ENCODE data around the gene RPS6KA4. TPM values are rescaled to one million over a fixed set of nuclear protein-coding genes. Genes with fewer than 3 reads are reported as not detected.

Gene RPS6KA4
- total RNA-seq, 6 donors from 2014 or later, result 16.3 to 93.2 (median 46.7) TPM

DNA sequence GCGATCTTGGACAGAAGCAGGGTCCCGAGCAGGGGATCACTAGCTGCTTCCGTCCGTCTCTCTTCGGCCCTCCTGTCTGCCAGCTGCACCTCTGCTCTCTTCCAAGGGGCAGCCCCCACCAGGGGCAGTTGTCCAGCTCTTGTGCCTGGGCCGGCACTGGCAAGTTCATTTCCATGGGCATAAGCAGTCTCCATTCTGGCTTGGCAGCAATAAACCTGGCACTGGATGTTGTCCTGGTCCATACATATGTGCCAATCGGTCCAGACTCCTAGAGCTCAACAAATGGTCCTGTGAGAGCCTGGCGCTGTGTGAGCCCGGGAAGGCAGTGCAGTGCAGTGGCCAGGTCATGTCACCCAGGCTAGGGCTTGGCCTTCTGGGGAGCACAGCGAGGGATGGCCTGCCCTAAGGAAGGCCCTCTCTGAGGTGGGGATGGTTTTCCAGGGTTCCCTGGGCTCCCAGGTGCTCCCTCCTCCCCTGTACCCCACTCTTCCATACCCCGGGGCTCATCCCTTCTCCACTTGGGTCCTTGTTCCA, 60.4 kb downstream of the RPS6KA4 start:
- H3K27ac ChIP-seq, result no peak overlapping the region
- no peaks in the 10 kb centered on the region for H3K36me3 ChIP-seq
- DNase-seq, result no peak
- 87 to 96% methylated on average over 7 to 11 of the region's 11 CpGs for WGBS, 2 donors
- peak in 1 of 2 donors; percentile 54 for ATAC-seq (ENCODE audit: low FRiP score in 2 of 2)
- H3K27me3 ChIP-seq, result no peaks in the 10 kb centered on the region
- H3K9me3 ChIP-seq, result peaks cover 0 to 7% (median 3%) of the 10 kb centered on the region in 4 donors
- TF ChIP-seq POLR2A (IDR thresholded peaks at IDR 0.05), result no peak
- TF ChIP-seq POLR2AphosphoS5 (IDR thresholded peaks at IDR 0.05), result no peak
- TF ChIP-seq, protein P1, sequence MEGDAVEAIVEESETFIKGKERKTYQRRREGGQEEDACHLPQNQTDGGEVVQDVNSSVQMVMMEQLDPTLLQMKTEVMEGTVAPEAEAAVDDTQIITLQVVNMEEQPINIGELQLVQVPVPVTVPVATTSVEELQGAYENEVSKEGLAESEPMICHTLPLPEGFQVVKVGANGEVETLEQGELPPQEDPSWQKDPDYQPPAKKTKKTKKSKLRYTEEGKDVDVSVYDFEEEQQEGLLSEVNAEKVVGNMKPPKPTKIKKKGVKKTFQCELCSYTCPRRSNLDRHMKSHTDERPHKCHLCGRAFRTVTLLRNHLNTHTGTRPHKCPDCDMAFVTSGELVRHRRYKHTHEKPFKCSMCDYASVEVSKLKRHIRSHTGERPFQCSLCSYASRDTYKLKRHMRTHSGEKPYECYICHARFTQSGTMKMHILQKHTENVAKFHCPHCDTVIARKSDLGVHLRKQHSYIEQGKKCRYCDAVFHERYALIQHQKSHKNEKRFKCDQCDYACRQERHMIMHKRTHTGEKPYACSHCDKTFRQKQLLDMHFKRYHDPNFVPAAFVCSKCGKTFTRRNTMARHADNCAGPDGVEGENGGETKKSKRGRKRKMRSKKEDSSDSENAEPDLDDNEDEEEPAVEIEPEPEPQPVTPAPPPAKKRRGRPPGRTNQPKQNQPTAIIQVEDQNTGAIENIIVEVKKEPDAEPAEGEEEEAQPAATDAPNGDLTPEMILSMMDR (IDR thresholded peaks at IDR 0.05), result no peak
- TF ChIP-seq EP300 (IDR thresholded peaks at IDR 0.05), result no peak
- no peaks in the 10 kb centered on the region for H3K4me1 ChIP-seq
- no peak overlapping the region for H3K4me3 ChIP-seq

DNA sequence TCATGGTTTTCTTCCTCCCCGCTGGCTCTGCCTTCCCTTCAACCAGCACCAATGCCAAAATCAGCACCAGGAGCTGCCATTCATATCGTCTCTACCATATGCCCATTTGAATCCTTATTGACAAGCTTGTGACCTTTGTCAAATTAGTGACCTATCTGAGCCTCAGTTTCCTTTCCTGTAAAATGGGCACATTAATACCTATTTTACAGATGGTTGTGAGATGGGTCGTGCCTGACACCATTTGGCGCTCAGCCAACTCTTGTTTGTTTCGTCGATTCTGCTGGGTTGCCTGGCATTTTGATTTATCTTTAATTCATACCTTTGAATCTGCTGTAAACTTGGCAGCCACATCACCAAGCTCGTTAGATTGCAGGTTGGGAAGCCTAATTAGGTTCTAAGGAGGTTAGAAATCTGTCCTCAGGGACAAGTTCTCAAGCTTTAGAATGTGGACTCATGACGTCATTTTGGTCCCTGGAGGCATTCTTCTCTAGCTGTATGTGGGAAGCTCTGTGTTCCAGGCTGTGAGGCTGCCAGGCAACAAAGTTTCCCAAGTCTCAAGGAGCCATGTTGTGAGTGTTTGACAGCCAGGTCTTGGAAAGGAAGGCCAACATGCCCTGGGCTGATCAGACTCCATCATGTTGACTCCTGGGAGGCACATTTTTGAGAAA, 61.0 kb downstream of the RPS6KA4 start:
- WGBS, 2 donors, result 78 to 80% methylated on average over 8 of the region's 8 CpGs
- no peaks in the 10 kb centered on the region for H3K36me3 ChIP-seq
- H3K4me3 ChIP-seq, result no peak overlapping the region
- ATAC-seq (ENCODE audit: low FRiP score in 2 of 2), result no peak
- TF ChIP-seq, protein P1 (IDR thresholded peaks at IDR 0.05), result no peak
- TF ChIP-seq EP300 (IDR thresholded peaks at IDR 0.05) (no peak), POLR2A (IDR thresholded peaks at IDR 0.05) (no peak), POLR2AphosphoS5 (IDR thresholded peaks at IDR 0.05) (no peak)
- H3K9me3 ChIP-seq, result peaks cover 0 to 7% (median 3%) of the 10 kb centered on the region in 4 donors
- no peaks in the 10 kb centered on the region for H3K4me1 ChIP-seq
- no peak overlapping the region for H3K27ac ChIP-seq
- no peaks in the 10 kb centered on the region for H3K27me3 ChIP-seq
- no peak for DNase-seq

Small RNA genes lying within 50 kb of the gene (small RNA-seq; reads per million reads assigned to genes)
- gene MIR1237 (0.13 to 0.31 (median 0.18) reads per million in 4 donors), gene MIR7155 (0.31 to 1.6 (median 0.71) reads per million in 4 donors)

Other genes with a start within 250 kb of the RPS6KA4 start
- gene MACROD1, start 193.0 kb upstream of the RPS6KA4 start, total RNA-seq, result 10 to 100 TPM; 16.7 to 59.7 (median 33.5) TPM
- gene STIP1, start 173.0 kb upstream of the RPS6KA4 start, total RNA-seq, result 100 to 1,000 TPM in 1 of 6 donors, 10 to 100 TPM in 5; 37.8 to 132 (median 82.6) TPM
- 100 to 1,000 TPM in 3 of 6 donors, 10 to 100 TPM in 3; 33.2 to 119 (median 89.3) TPM for gene FERMT3, start 152.4 kb upstream of the RPS6KA4 start, total RNA-seq
- gene TRPT1, start 133.0 kb upstream of the RPS6KA4 start, total RNA-seq, result 10 to 100 TPM; 27.2 to 69.1 (median 35.2) TPM
- 10 to 100 TPM; 30.3 to 94.3 (median 68.0) TPM for gene NUDT22, start 132.9 kb upstream of the RPS6KA4 start, total RNA-seq
- gene DNAJC4, start 128.6 kb upstream of the RPS6KA4 start, total RNA-seq, result 10 to 100 TPM; 25.0 to 52.0 (median 39.2) TPM
- gene VEGFB, start 124.6 kb upstream of the RPS6KA4 start, total RNA-seq, result 100 to 1,000 TPM in 3 of 6 donors, 10 to 100 TPM in 3; 25.1 to 171 (median 124) TPM
- gene FKBP2, start 118.1 kb upstream of the RPS6KA4 start, total RNA-seq, result 100 to 1,000 TPM in 1 of 6 donors, 10 to 100 TPM in 5; 40.9 to 132 (median 63.1) TPM
- gene PPP1R14B, start 112.2 kb upstream of the RPS6KA4 start, total RNA-seq, result 100 to 1,000 TPM in 1 of 6 donors, 10 to 100 TPM in 5; 51.4 to 118 (median 60.3) TPM
- 10 to 100 TPM; 19.5 to 55.5 (median 30.3) TPM for gene PLCB3, start 107.6 kb upstream of the RPS6KA4 start, total RNA-seq
- gene BAD, start 74.5 kb upstream of the RPS6KA4 start, total RNA-seq, result 100 to 1,000 TPM in 2 of 6 donors, 10 to 100 TPM in 4; 59.7 to 150 (median 80.1) TPM
- 10 to 100 TPM in 5 of 6 donors, 1 to 10 TPM in 1; 7.3 to 48.1 (median 27.0) TPM for gene GPR137, start 73.3 kb upstream of the RPS6KA4 start, total RNA-seq
- gene KCNK4, start 67.9 kb upstream of the RPS6KA4 start, total RNA-seq, result under 1 TPM in 3 of 6 donors, not detected in 3; 0.17 to 0.55 (median 0.26) TPM
- 10 to 100 TPM in 1 of 6 donors, 1 to 10 TPM in 1, under 1 TPM in 2, not detected in 2; 0.51 to 62.9 (median 2.5) TPM for gene CATSPERZ, start 58.8 kb upstream of the RPS6KA4 start, total RNA-seq
- 100 to 1,000 TPM in 1 of 6 donors, 10 to 100 TPM in 5; 42.7 to 109 (median 80.6) TPM for gene ESRRA, start 53.6 kb upstream of the RPS6KA4 start, total RNA-seq
- 100 to 1,000 TPM; 110 to 215 (median 170) TPM for gene TRMT112, start 41.6 kb upstream of the RPS6KA4 start, total RNA-seq
- 100 to 1,000 TPM; 146 to 493 (median 309) TPM for gene PRDX5, start 41.0 kb upstream of the RPS6KA4 start, total RNA-seq
- 100 to 1,000 TPM in 1 of 6 donors, 10 to 100 TPM in 5; 12.6 to 138 (median 37.2) TPM for gene CCDC88B, start 19.0 kb upstream of the RPS6KA4 start, total RNA-seq
- not detected for gene SLC22A11, start 196.8 kb downstream of the RPS6KA4 start, total RNA-seq
- gene SLC22A12, start 232.1 kb downstream of the RPS6KA4 start, total RNA-seq, result not detected